GM21447 (cell line): Measurements from ENCODE around the gene NT5DC4.
A peak's percentile ranks its signal among the peaks of the same experiment; 100 is the strongest.

Source experiments
- ATAC-seq: cut with Tn5 transposase; IDR thresholded peaks from one replicate; pipeline ENCODE4 v1.9.1; 2021; ENCODE audit not compliant: unreplicated experiment

The NT5DC4 gene

GRCh38 chr2:112782234-112782799 lies 61.5 kb downstream of the NT5DC4 start:
- peak; percentile 83 for ATAC-seq

GRCh38 chr2:112783187-112783714 lies 62.4 kb downstream of the NT5DC4 start:
- ATAC-seq = no peak

DNA sequence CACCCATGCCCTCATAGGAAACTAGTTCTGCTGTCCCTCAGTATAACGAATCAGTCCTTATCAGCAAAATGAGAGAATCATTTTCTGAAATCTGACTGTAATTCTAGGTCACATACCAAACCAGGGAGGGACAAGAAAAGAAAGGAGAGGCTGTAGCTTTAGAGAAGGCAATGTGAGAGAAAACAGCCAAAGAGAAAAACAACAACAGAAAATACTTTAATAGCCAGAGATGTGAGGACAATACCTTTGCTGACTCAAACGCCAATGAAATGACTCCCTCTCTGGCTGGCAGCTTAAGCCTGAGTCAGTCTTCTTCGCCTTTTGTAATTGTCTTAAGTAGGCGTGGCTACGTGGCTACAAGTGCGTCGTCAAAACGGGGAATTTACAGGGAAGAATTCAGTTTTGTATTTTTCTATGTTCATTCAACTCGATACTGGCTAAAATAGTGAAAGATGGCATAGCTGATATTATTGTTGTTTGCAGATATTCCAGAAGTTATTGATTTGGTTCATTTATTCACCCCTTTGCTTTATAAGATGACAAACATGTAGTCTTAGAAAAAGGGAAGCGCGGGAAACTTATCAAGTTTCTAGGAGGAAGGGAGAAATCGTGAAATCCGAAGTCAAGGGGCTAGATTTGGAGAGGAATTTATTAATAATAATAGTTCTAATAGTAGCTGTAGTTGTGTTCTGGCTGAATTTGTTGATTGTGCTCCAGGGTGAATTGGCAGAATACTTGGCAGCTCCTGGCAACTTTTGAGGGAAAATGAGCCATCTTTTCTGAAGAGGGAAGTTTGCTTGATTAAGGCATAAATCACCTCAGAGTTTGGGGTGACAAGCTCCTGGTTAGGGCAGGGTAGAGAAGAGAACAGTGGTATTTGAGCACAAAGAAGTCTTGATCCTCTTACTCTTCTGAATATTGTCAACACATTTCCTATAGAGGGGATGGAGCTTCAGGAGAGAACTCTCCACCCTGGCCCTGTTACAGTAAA lies 63.7 kb downstream of the NT5DC4 start, which contains the start of gene IL1A:
Gene IL1A (minus strand): TSS at position 295 of the 991 bp plus-strand sequence. CDS start 723 bp downstream, outside the sequence.
- ATAC-seq = no peak

DNA sequence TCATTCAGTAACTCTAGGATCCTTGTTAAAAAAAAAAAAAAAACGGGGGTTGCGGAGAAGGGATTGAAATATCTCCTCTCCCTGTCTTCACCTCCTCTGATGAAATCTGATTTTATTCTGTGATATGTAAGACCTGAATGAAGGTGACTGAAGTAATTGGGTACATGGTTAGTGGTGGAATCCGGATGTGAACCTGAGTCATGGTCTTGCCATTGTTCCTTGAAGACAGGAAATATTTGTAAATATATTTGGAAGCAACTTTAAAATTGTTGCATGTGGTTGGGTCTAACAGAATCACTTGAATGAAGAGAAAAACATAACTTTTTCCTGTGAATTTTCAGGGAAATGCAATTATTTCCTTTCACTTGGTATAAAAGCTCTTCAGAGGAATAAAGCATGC lies 66.5 kb downstream of the NT5DC4 start:
- ATAC-seq = no peak

GRCh38 chr2:112787729-112788393 lies 67.0 kb downstream of the NT5DC4 start:
- ATAC-seq = no peak

- ATAC-seq = no peak
These were observed 67.8 kb downstream of the NT5DC4 start for GRCh38 chr2:112788653-112789052.
